ENCODE measurements around the gene AFF3.

DNA sequence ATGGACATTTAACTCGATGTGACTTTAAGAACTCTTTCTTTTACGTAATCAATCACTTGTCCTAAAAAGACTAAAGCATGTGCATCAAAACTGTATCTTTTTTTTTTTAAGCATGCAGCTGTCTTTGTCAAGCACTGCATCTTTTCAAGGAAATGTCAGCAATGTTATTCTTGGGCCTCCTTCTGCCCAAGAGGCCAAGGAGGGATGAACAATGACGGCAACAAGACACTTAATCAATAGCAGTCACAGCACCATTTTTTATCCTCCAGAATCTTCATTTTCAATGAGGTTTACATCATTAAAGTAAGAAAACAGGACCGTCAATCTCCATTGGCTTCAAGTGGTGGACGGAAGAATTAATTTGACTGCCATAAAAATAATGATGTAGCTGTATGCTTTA lies 253.8 kb downstream of the AFF3 start:
- TF ChIP-seq, protein P1, sequence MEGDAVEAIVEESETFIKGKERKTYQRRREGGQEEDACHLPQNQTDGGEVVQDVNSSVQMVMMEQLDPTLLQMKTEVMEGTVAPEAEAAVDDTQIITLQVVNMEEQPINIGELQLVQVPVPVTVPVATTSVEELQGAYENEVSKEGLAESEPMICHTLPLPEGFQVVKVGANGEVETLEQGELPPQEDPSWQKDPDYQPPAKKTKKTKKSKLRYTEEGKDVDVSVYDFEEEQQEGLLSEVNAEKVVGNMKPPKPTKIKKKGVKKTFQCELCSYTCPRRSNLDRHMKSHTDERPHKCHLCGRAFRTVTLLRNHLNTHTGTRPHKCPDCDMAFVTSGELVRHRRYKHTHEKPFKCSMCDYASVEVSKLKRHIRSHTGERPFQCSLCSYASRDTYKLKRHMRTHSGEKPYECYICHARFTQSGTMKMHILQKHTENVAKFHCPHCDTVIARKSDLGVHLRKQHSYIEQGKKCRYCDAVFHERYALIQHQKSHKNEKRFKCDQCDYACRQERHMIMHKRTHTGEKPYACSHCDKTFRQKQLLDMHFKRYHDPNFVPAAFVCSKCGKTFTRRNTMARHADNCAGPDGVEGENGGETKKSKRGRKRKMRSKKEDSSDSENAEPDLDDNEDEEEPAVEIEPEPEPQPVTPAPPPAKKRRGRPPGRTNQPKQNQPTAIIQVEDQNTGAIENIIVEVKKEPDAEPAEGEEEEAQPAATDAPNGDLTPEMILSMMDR (IDR thresholded peaks at IDR 0.05; ENCODE audit: extremely low read depth in 1 of 2, insufficient read depth in 1 of 2, low read depth in 1 of 2, low read length in 2 of 2): no peak
- no peak for TF ChIP-seq POLR2A (IDR thresholded peaks at IDR 0.05; ENCODE audit: low read depth, low read length)
